H1 (cell line): ENCODE results near the gene PHAX.

ENCODE experiments used
- JUN ChIP-seq: IDR thresholded peaks from 2 replicates; pipeline ENCODE4 v1.6.1; 2011; ENCODE audit warnings: low read depth, mild to moderate bottlenecking, improper control_type of control experiment, low read length
- POLR2AphosphoS5 ChIP-seq: IDR thresholded peaks from 2 replicates; pipeline ENCODE4 v1.6.1; 2011; ENCODE audit warnings: low read depth, low read length
- RNF2 ChIP-seq: fragments of 200-900, 300-1000 bp; sonication (generic); IDR thresholded peaks from 2 replicates; pipeline ENCODE4 v1.7.1; 2016; ENCODE audit warnings: borderline replicate concordance, low read depth, mild to moderate bottlenecking, antibody characterized with exemption, low read length; ENCODE audit not compliant: poor library complexity, severe bottlenecking; ENCODE audit errors: missing control alignments
- TF ChIP-seq, protein P1 (sequence below), 3 experiments: IDR thresholded peaks; 1 replicate in 2 of 3; 2 replicates in 1 of 3; pipeline versions ENCODE4 v1.5.1 to v1.6.1; 2011; ENCODE audit warnings: low read length in 3 of 3, mild to moderate bottlenecking in 3 of 3, inconsistent platforms in 2 of 3, low read depth in 1 of 3, moderate library complexity in 1 of 3; ENCODE audit not compliant: insufficient read depth in 1 of 3; ENCODE audit errors: control extremely low read depth in 1 of 3

DNA sequence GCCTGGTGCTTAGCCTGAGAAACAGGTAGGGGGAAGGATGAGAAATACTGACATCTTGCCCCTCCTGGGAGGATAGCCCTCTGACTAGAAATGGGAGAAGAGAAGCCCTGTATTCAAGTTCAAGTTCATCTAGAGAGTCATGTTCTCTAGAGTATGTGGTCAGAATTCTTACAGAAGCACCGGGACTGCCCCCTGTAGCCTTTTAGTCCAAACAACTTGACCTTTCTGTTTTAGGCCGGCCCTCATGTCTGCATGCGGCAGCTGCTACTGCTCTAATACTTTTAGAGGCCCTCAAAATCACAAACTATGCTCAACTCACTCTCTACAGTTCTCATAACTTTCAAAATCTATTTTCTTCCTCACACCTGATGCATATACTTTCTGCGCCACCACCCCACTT lies 47.7 kb downstream of the PHAX start:
- TF ChIP-seq, protein P1, sequence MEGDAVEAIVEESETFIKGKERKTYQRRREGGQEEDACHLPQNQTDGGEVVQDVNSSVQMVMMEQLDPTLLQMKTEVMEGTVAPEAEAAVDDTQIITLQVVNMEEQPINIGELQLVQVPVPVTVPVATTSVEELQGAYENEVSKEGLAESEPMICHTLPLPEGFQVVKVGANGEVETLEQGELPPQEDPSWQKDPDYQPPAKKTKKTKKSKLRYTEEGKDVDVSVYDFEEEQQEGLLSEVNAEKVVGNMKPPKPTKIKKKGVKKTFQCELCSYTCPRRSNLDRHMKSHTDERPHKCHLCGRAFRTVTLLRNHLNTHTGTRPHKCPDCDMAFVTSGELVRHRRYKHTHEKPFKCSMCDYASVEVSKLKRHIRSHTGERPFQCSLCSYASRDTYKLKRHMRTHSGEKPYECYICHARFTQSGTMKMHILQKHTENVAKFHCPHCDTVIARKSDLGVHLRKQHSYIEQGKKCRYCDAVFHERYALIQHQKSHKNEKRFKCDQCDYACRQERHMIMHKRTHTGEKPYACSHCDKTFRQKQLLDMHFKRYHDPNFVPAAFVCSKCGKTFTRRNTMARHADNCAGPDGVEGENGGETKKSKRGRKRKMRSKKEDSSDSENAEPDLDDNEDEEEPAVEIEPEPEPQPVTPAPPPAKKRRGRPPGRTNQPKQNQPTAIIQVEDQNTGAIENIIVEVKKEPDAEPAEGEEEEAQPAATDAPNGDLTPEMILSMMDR (IDR thresholded peaks at IDR 0.05; ENCODE audit: control extremely low read depth in 1 of 3, insufficient read depth in 1 of 3, low read depth in 1 of 3, low read length in 3 of 3), result no peak
- TF ChIP-seq POLR2AphosphoS5 (no peak), JUN (no peak), RNF2 (no peak)
